Bone marrow (tissue), 2 donors: ENCODE measurements around the gene CACNA2D2.
A peak's percentile ranks its signal among the peaks of the same experiment; 100 is the strongest.

Experiments
- DNase-seq, 2 donors: peaks; one replicate each; lab custom pipeline; 2025; lab: John Stamatoyannopoulos, UW

Gene CACNA2D2

DNA sequence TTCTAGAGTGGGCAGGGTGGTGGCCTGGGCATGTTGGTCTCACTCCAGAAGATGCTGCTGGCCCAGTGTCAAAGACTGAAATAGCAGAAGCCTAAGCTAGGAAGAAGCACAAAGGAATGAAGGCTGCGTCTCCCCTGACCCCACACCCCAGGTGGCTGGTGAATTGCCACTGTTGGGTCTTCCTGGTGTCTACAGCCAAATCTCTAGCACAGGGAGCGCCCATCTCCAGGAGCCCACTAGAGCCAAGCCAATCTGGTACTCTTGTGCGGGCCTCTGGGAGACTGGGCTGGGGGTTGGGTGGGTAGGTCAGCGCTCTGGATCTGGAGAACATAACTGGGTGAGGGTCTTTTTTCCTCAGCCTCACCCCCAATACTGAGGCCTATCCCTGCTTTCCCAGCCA, 176.3 kb downstream of the CACNA2D2 start:
- no peak for DNase-seq

DNA sequence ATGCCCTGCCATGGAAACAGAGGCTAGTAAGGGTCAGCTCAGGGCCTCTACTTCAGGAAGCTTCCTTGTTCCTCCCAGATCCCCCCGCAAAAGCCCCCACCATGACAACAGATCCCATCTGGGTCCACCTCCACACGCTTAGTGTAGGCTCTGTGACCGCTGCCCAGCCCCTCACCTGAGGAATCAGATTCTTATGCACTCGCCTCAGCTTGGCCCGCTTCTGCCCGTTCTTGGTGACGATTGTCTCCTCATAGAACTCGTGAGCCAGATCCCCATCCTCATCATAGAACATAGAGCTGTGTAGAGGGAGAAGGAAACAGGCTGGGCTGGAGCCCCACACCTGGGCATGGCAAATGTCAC, 177.3 kb downstream of the CACNA2D2 start:
- no peak for DNase-seq

DNA sequence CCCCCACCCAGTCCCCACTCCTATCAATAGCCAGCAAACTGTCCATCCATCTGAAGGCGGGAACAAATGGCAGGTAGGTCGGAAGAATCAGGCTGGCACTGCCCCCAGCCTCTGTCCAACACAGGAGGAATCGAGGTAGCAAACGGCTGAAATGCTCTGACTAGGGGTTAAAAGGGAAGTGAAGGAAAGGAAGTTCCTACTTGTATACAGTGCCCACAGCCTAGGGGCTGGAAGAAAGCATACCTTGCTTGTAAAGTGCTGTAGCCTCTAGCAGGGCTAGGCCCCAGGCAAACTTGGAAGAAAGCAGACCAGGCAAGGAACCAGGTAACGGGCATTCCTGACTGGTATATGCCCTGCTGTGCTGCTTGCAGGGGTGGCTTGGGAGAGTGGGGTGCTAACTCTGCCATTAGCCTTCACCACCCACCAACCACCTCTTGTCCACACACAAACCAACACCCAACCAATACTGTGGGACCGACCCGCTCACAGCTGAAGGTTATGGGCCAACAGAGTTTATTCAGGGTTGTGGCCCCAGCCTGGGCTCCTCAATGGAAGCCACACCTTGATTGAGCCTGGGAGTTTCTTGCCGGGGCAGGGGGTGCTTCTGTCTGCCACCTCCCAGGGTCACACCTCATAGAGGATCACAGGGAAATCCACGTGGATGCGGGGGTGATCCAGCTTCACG, 177.8 kb downstream of the CACNA2D2 start:
- no peak for DNase-seq

DNA sequence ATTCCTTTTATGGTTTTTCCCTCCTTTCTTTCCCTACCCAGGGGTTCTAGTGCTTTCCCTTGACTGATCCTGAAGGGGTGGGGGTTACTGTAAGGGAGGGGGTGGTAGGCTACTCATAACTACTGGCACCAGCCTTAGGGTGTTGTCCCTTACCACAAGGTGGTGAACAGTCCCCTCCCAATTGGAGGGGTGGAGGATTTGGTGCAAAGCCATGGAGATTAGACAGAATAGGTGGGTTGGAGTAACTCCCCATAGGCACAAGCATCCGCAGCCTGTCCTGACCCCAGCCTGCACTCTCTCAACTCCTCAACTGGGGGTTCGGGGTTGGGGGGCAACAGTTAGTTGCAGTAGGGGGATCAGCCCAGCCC, 178.3 kb downstream of the CACNA2D2 start:
- no peak for DNase-seq

DNA sequence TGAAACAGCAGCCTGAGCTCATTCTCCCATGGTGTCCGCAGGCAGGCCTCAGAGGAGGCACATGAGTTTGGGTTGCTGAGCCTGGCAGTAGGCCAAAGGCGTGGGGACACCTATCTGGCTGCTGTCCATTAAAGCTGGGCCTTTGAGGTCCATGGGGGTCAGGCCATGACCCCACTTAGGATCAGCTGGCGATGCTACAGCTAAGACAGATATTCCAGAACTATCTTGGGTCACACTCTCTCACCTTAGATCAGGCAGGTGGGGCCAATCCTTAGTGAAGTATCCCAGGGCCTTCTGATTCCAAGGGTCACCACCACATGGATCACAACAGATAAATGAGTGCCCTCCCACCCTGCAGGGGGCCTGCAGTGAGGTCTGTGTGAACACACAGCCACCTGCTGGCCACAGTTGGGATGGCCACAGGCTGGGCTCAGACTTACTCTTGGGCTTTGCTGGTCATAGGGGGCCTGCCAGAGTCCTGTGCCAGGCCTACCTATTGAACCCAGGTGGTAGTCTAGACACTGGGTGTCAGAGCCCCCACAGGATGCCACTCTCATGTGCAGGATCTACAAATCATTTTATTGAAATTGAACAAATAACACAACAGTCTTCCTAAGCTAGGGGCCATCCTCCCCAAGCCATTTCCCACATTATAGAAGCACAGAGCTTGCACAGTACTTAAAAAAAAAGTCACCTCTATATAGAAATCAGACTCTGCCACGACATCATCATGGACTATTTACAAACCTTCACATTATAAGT, 178.9 kb downstream of the CACNA2D2 start:
- DNase-seq, result peak; percentile 9 to 22

- DNase-seq, result no peak
Measured at GRCh38 chr3:50323614-50324199, 179.7 kb downstream of the CACNA2D2 start.

GRCh38 chr3:50323092-50323600, 180.3 kb downstream of the CACNA2D2 start:
- DNase-seq, result no peak

DNA sequence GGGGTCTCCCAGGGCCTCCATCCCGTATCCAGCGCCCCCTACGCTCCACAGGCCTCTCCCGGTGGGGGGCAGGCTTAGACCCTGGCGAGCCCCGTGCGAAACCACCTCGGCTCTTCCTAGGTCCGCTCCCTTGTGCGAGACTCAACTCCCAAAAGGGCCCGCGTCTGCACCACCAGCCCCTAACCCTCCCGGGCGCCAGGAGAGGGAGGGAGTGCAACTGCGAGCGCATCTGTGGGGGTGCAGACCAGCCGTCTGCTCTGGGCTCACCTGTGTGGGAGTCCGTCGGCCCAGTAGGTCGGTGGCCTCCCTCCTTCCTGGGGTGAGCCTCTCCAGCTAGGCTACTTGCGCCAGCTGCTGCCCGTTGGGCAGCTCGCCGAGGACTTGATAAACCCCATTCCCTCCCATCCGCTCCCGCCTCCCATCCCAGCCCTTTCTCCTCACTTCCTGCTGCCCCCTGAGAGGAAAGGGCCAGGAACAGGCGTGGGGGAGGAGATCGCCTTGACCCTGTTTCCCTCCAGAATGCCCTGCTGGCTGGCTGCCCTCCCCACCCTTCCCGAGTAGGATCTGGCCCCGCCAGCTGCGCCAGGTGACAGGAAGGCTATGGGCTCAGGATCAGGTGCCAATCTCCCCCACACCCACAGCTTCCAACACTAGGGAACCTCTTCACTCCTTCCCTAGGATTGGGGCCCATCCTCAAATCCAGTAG, 180.9 kb downstream of the CACNA2D2 start, which contains the start of gene HYAL2:
HYAL2 (minus strand) TSS at position 360 of the 706 bp plus-strand sequence. CDS start 2,256 bp downstream, outside the sequence.
- no peak for DNase-seq

DNA sequence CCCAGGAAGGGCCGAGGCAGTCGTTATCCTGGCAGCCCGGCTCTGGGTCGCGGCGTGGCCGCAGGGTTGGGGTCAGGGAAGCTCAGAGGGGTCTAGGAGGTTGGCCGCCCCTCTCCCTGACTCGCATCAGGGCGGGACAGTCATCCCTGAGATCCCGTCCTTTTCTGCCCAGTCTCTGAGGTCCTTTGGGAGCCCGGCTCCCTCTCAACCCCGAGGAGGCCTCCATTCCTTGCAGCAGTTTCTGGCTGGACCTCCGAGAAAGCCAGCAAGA, 181.4 kb downstream of the CACNA2D2 start:
- no peak for DNase-seq

GRCh38 chr3:50321336-50322114, 181.9 kb downstream of the CACNA2D2 start:
- peak; percentile 75 to 83 for DNase-seq

- DNase-seq, result peak; percentile 23 to 75
Measured at GRCh38 chr3:50320853-50321335, 182.5 kb downstream of the CACNA2D2 start.

GRCh38 chr3:50319894-50320625, 183.4 kb downstream of the CACNA2D2 start:
- no peak for DNase-seq

DNA sequence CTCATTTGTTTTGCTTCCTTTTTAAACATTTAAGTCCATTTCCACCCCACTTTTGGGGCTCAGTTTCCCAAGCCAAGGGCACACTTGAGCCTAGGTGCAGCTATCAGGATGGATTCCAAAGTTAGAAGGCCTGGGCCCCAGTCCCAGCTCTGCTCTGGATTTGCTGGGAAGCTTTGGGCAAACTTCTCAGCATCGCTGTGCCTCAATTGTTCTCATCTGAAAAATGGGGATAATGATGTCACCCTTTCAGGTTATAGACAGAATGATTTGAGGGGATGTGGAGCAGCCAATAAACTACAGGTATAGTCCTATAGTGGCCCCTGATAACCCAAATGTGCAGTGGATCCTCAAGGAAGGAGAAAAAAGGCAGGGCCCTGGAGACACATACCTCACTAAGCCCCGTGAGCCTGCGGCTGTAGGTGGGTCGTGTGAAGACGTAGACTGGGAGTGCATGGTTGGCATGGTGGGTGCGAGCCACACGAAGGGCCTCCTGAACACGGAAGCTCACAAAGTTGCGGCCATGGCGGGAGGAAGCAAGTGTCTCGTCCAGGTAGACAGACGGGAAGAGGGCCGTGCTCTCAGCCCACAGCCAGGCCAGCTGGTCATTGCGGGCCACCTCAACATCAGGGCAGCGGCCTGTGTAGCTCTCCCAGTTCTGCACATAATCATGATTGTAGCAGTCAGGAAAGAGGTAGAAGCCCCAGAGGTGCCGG, 184.1 kb downstream of the CACNA2D2 start:
- DNase-seq, result no peak

- no peak for DNase-seq
Measured at GRCh38 chr3:50318615-50319014, 184.8 kb downstream of the CACNA2D2 start.

DNA sequence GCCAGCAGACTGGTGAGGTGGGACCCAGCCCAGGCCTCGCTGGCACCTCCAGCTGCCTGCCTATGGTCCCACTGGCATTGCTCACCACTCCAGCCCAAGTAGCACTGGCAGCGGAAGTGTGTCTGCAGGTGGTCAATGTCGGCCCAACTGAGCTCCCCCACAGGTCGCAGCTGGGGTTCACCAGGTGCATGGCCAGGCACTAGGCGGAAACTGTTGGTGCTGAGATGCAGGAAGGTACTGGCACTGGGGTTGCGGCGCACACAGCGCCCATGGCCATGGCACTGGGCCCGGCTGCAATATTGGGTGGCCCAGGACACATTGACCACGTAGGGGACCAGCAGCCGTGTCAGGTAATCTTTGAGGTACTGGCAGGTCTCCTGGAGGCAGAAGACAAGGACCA, 185.3 kb downstream of the CACNA2D2 start:
- DNase-seq, result no peak

- DNase-seq, result no peak
Measured at GRCh38 chr3:50317300-50317699, 186.1 kb downstream of the CACNA2D2 start.

DNA sequence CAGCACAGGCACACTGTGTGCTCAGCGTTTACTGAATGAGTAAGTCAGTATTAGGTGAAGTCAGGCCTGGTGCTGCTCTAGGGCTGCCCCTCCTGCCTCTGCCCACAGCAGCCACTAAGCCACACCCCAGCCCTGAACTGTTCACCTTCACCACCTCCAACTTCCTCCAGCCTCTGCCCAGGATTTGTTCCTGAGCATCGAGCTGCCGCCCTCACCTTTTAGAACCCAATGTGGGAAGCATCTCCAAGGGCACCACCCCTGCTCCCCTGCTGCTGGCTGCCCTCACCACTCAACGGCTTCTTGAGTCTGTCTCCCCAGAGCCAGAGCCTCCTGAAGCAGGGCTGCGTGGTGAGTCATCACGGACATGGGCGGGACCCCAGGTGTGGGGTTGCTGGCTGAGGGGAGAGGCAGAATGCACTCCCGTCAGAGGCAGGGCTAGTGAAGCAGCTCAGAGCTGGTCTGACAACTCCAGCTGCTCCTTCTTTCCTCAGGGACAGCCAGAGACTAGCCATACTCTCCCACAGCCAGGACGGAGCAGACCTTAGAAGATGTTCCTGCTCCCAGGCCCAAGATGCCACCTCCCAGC, 186.7 kb downstream of the CACNA2D2 start:
- DNase-seq, result no peak

GRCh38 chr3:50314816-50315215, 188.6 kb downstream of the CACNA2D2 start:
- DNase-seq, result no peak

- no peak for DNase-seq
Measured at GRCh38 chr3:50314342-50314741, 189.1 kb downstream of the CACNA2D2 start.
